HepG2 (cell line): ENCODE data around the gene PRKAG1. TPM values are rescaled to one million over a fixed set of nuclear protein-coding genes. Genes with fewer than 3 reads are reported as not detected.

Experiments used
- ASH2L ChIP-seq: fragments of 300-600, 200-600 bp; sonication (generic); IDR thresholded peaks from 2 replicates; pipeline ENCODE4 v1.7.0; 2017; ENCODE audit warnings: low read depth, mild to moderate bottlenecking, moderate library complexity, mixed read lengths, low read length; ENCODE audit not compliant: insufficient read length
- CENPX ChIP-seq: sonication (generic); formaldehyde crosslinking; IDR thresholded peaks from 2 replicates; pipeline ENCODE4 v1.9.0; 2021; ENCODE audit warnings: mild to moderate bottlenecking, missing genetic modification reagents, moderate library complexity
- ELF3 ChIP-seq: IDR thresholded peaks from 2 replicates; pipeline ENCODE4 v1.6.1; 2016; ENCODE audit warnings: missing genetic modification reagents, missing compliant biosample characterization
- FOXA1 ChIP-seq, 2 experiments: fragments of 450-650 bp in 1 of 2; sonication (generic) in 1 of 2; formaldehyde crosslinking in 1 of 2; IDR thresholded peaks; 2 replicates each; pipeline versions ENCODE4 v1.4.0 to v1.6.1; 2016 to 2020; ENCODE audit warnings: missing genetic modification reagents in 1 of 2
- PTBP1 ChIP-seq: fragments of 200-400 bp; formaldehyde crosslinking; IDR thresholded peaks from 2 replicates; pipeline ENCODE4 v1.6.1; 2018; ENCODE audit warnings: low read length, low read depth; ENCODE audit not compliant: poor library complexity, severe bottlenecking
- RFX1 ChIP-seq: fragments of 450-650 bp; IDR thresholded peaks from 2 replicates; pipeline ENCODE4 v1.6.1; 2017
- SP5 ChIP-seq: IDR thresholded peaks from 2 replicates; pipeline ENCODE4 v1.6.1; 2016; ENCODE audit warnings: low read depth, borderline replicate concordance
- TOE1 ChIP-seq: sonication (generic); formaldehyde crosslinking; IDR thresholded peaks from 2 replicates; pipeline ENCODE4 v1.4.0; 2020; ENCODE audit warnings: mild to moderate bottlenecking, missing genetic modification reagents
- TRIM22 ChIP-seq: fragments of 450-650 bp; IDR thresholded peaks from 2 replicates; pipeline ENCODE4 v1.6.1; 2017
- YEATS4 ChIP-seq: sonication (generic); formaldehyde crosslinking; IDR thresholded peaks from 2 replicates; pipeline ENCODE4 v1.4.0; 2020; ENCODE audit warnings: missing genetic modification reagents, borderline replicate concordance
- ZFP1 ChIP-seq: IDR thresholded peaks from 2 replicates; pipeline ENCODE4 v1.6.1; 2016
- ZNF280D ChIP-seq: sonication (generic); formaldehyde crosslinking; IDR thresholded peaks from 2 replicates; pipeline ENCODE4 v1.5.1; 2020; ENCODE audit warnings: mild to moderate bottlenecking, missing genetic modification reagents
- ZNF777 ChIP-seq: sonication (generic); formaldehyde crosslinking; IDR thresholded peaks from 2 replicates; pipeline ENCODE4 v1.4.0; 2020; ENCODE audit warnings: missing genetic modification reagents
- ZNF781 ChIP-seq: sonication (generic); formaldehyde crosslinking; IDR thresholded peaks from 2 replicates; pipeline ENCODE4 v1.5.1; 2020; ENCODE audit warnings: borderline replicate concordance, mild to moderate bottlenecking, missing genetic modification reagents; ENCODE audit errors: not compliant biosample characterization
- polyA plus RNA-seq, 8 experiments: library from polyadenylated mRNA; depleted of rRNA in 3 of 8; stranded (reverse) in 7 of 8; unstranded in 1 of 8; fragments of >200 nt; fragmentation: Illumina TruSeq in 4 of 8; extraction: Trizol in 4 of 8; gene quantifications; 2 replicates each; pipeline versions ENCODE4 v1.2.1 to v1.2.3, GENCODE V29; 2011 to 2016; ENCODE audit warnings: low read depth in 4 of 8, missing spikeins in 1 of 8, mixed read lengths in 1 of 8; ENCODE audit not compliant: insufficient read depth in 1 of 8
- total RNA-seq, 5 experiments: library from RNA; depleted of rRNA; stranded (reverse); fragments of >200 nt; fragmentation: Illumina TruSeq; extraction: Trizol; gene quantifications; 2 replicates each; pipeline ENCODE4 v1.2.3, GENCODE V29; 2016; ENCODE audit warnings: low read depth in 1 of 5
- TF ChIP-seq, protein P1 (sequence below): sonication (generic); formaldehyde crosslinking; IDR thresholded peaks from 2 replicates; pipeline ENCODE4 v1.5.0; 2020; ENCODE audit warnings: missing genetic modification reagents
- TF ChIP-seq, protein P2 (sequence below): sonication (generic); formaldehyde crosslinking; IDR thresholded peaks from 2 replicates; pipeline ENCODE4 v1.4.0; 2020; ENCODE audit warnings: missing genetic modification reagents, mild to moderate bottlenecking, borderline replicate concordance
- TF ChIP-seq, protein P3 (sequence below), 2 experiments: fragments of 450-650 bp in 1 of 2; sonication (generic) in 1 of 2; formaldehyde crosslinking; IDR thresholded peaks; 2 replicates each; pipeline versions ENCODE4 v1.5.0 to v1.8.0; 2020 to 2022; ENCODE audit warnings: mild to moderate bottlenecking in 1 of 2, missing genetic modification reagents in 1 of 2
- TF ChIP-seq, protein P4 (sequence below): sonication (generic); formaldehyde crosslinking; IDR thresholded peaks from 2 replicates; pipeline ENCODE4 v1.4.0; 2020; ENCODE audit warnings: missing genetic modification reagents; ENCODE audit errors: not compliant biosample characterization

The PRKAG1 gene
- total and polyA plus RNA-seq, 2 of the 13 experiments (the other 11 are each of a cell fraction or from before 2014, with no cell fraction given): 26.1 to 32.8 TPM

GRCh38 chr12:48997719-48998496, 20.7 kb downstream of the PRKAG1 start (continued):
- peak; percentile 8 for TF ChIP-seq ZNF781 (CRISPR knock-in tag)
- TF ChIP-seq, protein P1, sequence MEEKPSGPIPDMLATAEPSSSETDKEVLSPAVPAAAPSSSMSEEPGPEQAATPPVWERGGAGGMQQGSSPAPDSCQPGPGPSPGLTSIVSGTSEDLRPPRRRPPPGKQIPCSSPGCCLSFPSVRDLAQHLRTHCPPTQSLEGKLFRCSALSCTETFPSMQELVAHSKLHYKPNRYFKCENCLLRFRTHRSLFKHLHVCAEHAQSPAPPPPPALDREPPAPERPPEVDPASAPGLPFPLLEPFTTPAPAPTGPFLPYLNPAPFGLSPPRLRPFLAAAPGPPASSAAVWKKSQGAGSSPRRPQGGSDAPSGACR: 0 out of 2 replicates have a peak, but pooled peaks have one; percentile 7
- TF ChIP-seq ZFP1 (CRISPR knock-in tag): no peak
- no peak for TF ChIP-seq ZNF280D (CRISPR knock-in tag)
- TF ChIP-seq CENPX (CRISPR knock-in tag): no peak
- no peak for TF ChIP-seq ELF3
- peak; percentile 99 for TF ChIP-seq ZNF777 (CRISPR knock-in tag)
- TF ChIP-seq PTBP1: peak; percentile 23
- TF ChIP-seq RFX1: no peak
- no peak for TF ChIP-seq TOE1 (CRISPR knock-in tag)
- TF ChIP-seq, protein P2, sequence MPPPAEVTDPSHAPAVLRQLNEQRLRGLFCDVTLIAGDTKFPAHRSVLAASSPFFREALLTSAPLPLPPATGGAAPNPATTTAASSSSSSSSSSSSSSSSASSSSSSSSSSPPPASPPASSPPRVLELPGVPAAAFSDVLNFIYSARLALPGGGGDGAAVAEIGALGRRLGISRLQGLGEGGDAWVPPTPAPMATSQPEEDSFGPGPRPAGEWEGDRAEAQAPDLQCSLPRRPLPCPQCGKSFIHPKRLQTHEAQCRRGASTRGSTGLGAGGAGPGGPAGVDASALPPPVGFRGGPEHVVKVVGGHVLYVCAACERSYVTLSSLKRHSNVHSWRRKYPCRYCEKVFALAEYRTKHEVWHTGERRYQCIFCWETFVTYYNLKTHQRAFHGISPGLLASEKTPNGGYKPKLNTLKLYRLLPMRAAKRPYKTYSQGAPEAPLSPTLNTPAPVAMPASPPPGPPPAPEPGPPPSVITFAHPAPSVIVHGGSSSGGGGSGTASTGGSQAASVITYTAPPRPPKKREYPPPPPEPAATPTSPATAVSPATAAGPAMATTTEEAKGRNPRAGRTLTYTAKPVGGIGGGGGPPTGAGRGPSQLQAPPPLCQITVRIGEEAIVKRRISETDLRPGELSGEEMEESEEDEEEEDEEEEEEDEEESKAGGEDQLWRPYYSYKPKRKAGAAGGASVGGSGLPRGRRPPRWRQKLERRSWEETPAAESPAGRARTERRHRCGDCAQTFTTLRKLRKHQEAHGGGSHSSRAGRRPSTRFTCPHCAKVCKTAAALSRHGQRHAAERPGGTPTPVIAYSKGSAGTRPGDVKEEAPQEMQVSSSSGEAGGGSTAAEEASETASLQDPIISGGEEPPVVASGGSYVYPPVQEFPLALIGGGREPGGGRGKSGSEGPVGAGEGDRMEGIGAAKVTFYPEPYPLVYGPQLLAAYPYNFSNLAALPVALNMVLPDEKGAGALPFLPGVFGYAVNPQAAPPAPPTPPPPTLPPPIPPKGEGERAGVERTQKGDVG (CRISPR knock-in tag): peak; percentile 43; the same call in 1 of the 2 replicates
- peak; percentile 31; the same call in 1 of the 2 replicates for TF ChIP-seq YEATS4
- TF ChIP-seq SP5 (CRISPR knock-in tag): no peak; the same call in 1 of the 2 replicates
- no peak for TF ChIP-seq TRIM22
- TF ChIP-seq, protein P3, sequence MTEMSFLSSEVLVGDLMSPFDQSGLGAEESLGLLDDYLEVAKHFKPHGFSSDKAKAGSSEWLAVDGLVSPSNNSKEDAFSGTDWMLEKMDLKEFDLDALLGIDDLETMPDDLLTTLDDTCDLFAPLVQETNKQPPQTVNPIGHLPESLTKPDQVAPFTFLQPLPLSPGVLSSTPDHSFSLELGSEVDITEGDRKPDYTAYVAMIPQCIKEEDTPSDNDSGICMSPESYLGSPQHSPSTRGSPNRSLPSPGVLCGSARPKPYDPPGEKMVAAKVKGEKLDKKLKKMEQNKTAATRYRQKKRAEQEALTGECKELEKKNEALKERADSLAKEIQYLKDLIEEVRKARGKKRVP (CRISPR knock-in tag; IDR thresholded peaks at IDR 0.05): no peak
- TF ChIP-seq, protein P4, sequence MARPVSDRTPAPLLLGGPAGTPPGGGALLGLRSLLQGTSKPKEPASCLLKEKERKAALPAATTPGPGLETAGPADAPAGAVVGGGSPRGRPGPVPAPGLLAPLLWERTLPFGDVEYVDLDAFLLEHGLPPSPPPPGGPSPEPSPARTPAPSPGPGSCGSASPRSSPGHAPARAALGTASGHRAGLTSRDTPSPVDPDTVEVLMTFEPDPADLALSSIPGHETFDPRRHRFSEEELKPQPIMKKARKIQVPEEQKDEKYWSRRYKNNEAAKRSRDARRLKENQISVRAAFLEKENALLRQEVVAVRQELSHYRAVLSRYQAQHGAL (CRISPR knock-in tag): peak; percentile 3
- no peak for TF ChIP-seq FOXA1 (IDR thresholded peaks at IDR 0.05)
- no peak for TF ChIP-seq FOXA1 (CRISPR knock-in tag; IDR thresholded peaks at IDR 0.05)
- TF ChIP-seq ASH2L: no peak
